Measurements from ENCODE around the gene LAPTM5. TPM values are rescaled to one million over a fixed set of nuclear protein-coding genes. Genes with fewer than 3 reads are reported as not detected.

LAPTM5 gene
- total RNA-seq, 1 experiment from 2014 or later, result 0.15 TPM

- Histone ChIP-seq H3K79me2 (ENCODE audit: insufficient read depth, low read length) (no peaks in the 10 kb centered on the region), H2BK12ac (ENCODE audit: insufficient read length, low read depth, low read length) (no peak overlapping the region), H4K5ac (ENCODE audit: insufficient read length, low read depth, low read length) (no peak overlapping the region), H2BK15ac (ENCODE audit: low read depth, low read length) (no peak overlapping the region), H3K23ac (ENCODE audit: insufficient read length, low read depth, low read length) (no peak overlapping the region), H3K14ac (ENCODE audit: insufficient read depth, low read length) (peak overlapping the region; percentile 39; the same call in 1 of the 2 replicates), H2BK120ac (ENCODE audit: low read depth, low read length, poor library complexity, severe bottlenecking) (no peak overlapping the region), H3K56ac (ENCODE audit: insufficient read length, low read depth, low read length) (no peak overlapping the region), H3K27me3 (ENCODE audit: insufficient read depth, low read length) (no peaks in the 10 kb centered on the region), H2AFZ (ENCODE audit: low read length) (no peak overlapping the region), H2AK5ac (ENCODE audit: insufficient read length, low read length) (no peak overlapping the region), H4K8ac (replicated peaks; ENCODE audit: insufficient read length, low read depth, low read length) (no peak overlapping the region), H3K4me2 (ENCODE audit: insufficient read depth, insufficient read length, low read length) (peak overlapping the region; percentile 41), H3K79me1 (ENCODE audit: insufficient read depth, low read depth, low read length, poor library complexity, severe bottlenecking) (no peaks in the 10 kb centered on the region), H3K4me1 (ENCODE audit: insufficient read depth, low read length) (peaks cover 14% of the 10 kb centered on the region), H3T11ph (ENCODE audit: low read length) (no peak overlapping the region), H3K27ac (ENCODE audit: insufficient read length, low read depth, low read length) (no peak overlapping the region), H3K9me3 (ENCODE audit: control insufficient read depth, low read depth, low read length) (no peaks in the 10 kb centered on the region), H3K9ac (ENCODE audit: extremely low read depth, insufficient read length, low read length) (no peak overlapping the region), H3K23me2 (ENCODE audit: insufficient read length, low read depth, low read length, poor library complexity, severe bottlenecking) (no peaks in the 10 kb centered on the region), H4K91ac (ENCODE audit: insufficient read length, low read depth, low read length) (peak overlapping the region; percentile 66), H2BK5ac (ENCODE audit: insufficient read length, low read length) (no peak overlapping the region), H3K4ac (ENCODE audit: low read depth, low read length) (no peak overlapping the region), H2BK20ac (ENCODE audit: low read depth, low read length, poor library complexity, severe bottlenecking) (no peak overlapping the region), H3K18ac (ENCODE audit: insufficient read length, low read depth, low read length) (no peak overlapping the region), H4K20me1 (ENCODE audit: control insufficient read depth, insufficient read depth, insufficient read length) (no peaks in the 10 kb centered on the region)
- DNase-seq, result no peak
- Mint-ChIP-seq H3K4me3 (peak overlapping the region; percentile 62 to 72), H3K27ac (no peak overlapping the region; a peak in 1 of 7 replicates), H3K36me3 (ENCODE audit: insufficient read depth in 1 of 3, low read depth in 3 of 3) (no peaks in the 10 kb centered on the region; a peak in 1 of 7 replicates), H3K9me3 (no peaks in the 10 kb centered on the region; a peak in 1 of 5 replicates), H3K4me1 (peaks cover 21 to 38% of the 10 kb centered on the region in 2 experiments), H3K27me3 (ENCODE audit: low read depth) (peaks cover 34% of the 10 kb centered on the region)
- whole genome bisulfite sequencing (ENCODE audit: extremely low coverage, insufficient read length, low lambda C conversion rate), result no CpG with 5 or more reads among the region's 10 CpGs
- TF ChIP-seq, protein P1, sequence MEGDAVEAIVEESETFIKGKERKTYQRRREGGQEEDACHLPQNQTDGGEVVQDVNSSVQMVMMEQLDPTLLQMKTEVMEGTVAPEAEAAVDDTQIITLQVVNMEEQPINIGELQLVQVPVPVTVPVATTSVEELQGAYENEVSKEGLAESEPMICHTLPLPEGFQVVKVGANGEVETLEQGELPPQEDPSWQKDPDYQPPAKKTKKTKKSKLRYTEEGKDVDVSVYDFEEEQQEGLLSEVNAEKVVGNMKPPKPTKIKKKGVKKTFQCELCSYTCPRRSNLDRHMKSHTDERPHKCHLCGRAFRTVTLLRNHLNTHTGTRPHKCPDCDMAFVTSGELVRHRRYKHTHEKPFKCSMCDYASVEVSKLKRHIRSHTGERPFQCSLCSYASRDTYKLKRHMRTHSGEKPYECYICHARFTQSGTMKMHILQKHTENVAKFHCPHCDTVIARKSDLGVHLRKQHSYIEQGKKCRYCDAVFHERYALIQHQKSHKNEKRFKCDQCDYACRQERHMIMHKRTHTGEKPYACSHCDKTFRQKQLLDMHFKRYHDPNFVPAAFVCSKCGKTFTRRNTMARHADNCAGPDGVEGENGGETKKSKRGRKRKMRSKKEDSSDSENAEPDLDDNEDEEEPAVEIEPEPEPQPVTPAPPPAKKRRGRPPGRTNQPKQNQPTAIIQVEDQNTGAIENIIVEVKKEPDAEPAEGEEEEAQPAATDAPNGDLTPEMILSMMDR (conservative IDR thresholded peaks at IDR 0.05), result no peak
These were observed 71.2 kb downstream of the LAPTM5 start for GRCh38 chr1:30686236-30686935.
